Stimulated activated CD4-positive, alpha-beta T cell treated with anti-CD3 and anti-CD28 coated beads, Interleukin-2, amount 100 ng/mL, for 24 hours (primary cell): ENCODE measurements around the gene FGGY.

ENCODE experiments used
- DNase-seq, 2 donors: peaks; one replicate each; pipeline ENCODE4 v3.0.0-alpha.2; 2020

Gene FGGY

GRCh38 chr1:59666106-59666505 is 369.2 kb downstream of the FGGY start:
- DNase-seq = no peak

GRCh38 chr1:59667020-59667419 is 370.1 kb downstream of the FGGY start:
- DNase-seq = no peak

- DNase-seq = no peak
These were observed 372.9 kb downstream of the FGGY start for GRCh38 chr1:59669752-59670312.

GRCh38 chr1:59670662-59671061 is 373.8 kb downstream of the FGGY start:
- DNase-seq = no peak

- no peak for DNase-seq
These were observed 374.4 kb downstream of the FGGY start for GRCh38 chr1:59671066-59671952.

- no peak for DNase-seq
These were observed 375.0 kb downstream of the FGGY start for GRCh38 chr1:59671953-59672305.

GRCh38 chr1:59672851-59673572 is 376.1 kb downstream of the FGGY start:
- no peak for DNase-seq

GRCh38 chr1:59673573-59674450 is 376.9 kb downstream of the FGGY start:
- no peak for DNase-seq

GRCh38 chr1:59674595-59674994 is 377.7 kb downstream of the FGGY start:
- DNase-seq = no peak

GRCh38 chr1:59675936-59676335 is 379.0 kb downstream of the FGGY start:
- no peak for DNase-seq

GRCh38 chr1:59678040-59678439 is 381.1 kb downstream of the FGGY start:
- no peak for DNase-seq

GRCh38 chr1:59678493-59679228 is 381.8 kb downstream of the FGGY start:
- no peak for DNase-seq

GRCh38 chr1:59680044-59680443 is 383.1 kb downstream of the FGGY start:
- DNase-seq = no peak

GRCh38 chr1:59682396-59683080 is 385.6 kb downstream of the FGGY start:
- no peak for DNase-seq

GRCh38 chr1:59683197-59683596 is 386.3 kb downstream of the FGGY start:
- no peak for DNase-seq

GRCh38 chr1:59684698-59685097 is 387.8 kb downstream of the FGGY start:
- no peak for DNase-seq

- no peak for DNase-seq
These were observed 388.2 kb downstream of the FGGY start for GRCh38 chr1:59685101-59685500.

GRCh38 chr1:59685666-59686065 is 388.8 kb downstream of the FGGY start:
- no peak for DNase-seq

GRCh38 chr1:59686170-59686569 is 389.3 kb downstream of the FGGY start:
- DNase-seq = no peak

- DNase-seq = no peak
These were observed 389.7 kb downstream of the FGGY start for GRCh38 chr1:59686574-59686973.

GRCh38 chr1:59687081-59687480 is 390.2 kb downstream of the FGGY start:
- DNase-seq = no peak

GRCh38 chr1:59688976-59689375 is 392.1 kb downstream of the FGGY start:
- DNase-seq = no peak
